Thoracic aorta (tissue), 2 donors: ENCODE data around the gene SDSL. TPM values are rescaled to one million over a fixed set of nuclear protein-coding genes. Genes with fewer than 3 reads are reported as not detected.

Experiments used
- ATAC-seq: fragments of 150-250 bp; one replicate; pipeline ENCODE4 v1.8.0; 2017; ENCODE audit warnings: low read depth; ENCODE audit not compliant: insufficient number of reproducible peaks, low FRiP score
- DNase-seq: peaks from one replicate; pipeline ENCODE4 v3.0.0-alpha.2; 2020; ENCODE audit warnings: low spot score
- H3K27ac ChIP-seq, 2 donors: fragments of 200-600 bp; sonication (generic); 1 replicate in 1 of 2; 2 replicates in 1 of 2; pipeline ENCODE4 v1.5.1; 2016; ENCODE audit warnings: mild to moderate bottlenecking in 2 of 2, moderate library complexity in 2 of 2
- H3K27me3 ChIP-seq: fragments of 200-600 bp; sonication (generic); replicated peaks from 2 replicates; pipeline ENCODE4 v1.6.0; 2016; ENCODE audit warnings: mild to moderate bottlenecking; ENCODE audit not compliant: insufficient read depth
- H3K36me3 ChIP-seq: fragments of 200-600 bp; sonication (generic); one replicate; pipeline ENCODE4 v1.5.1; 2016
- H3K4me1 ChIP-seq, 2 donors: fragments of 200-600 bp; sonication (generic); 1 replicate in 1 of 2; 2 replicates in 1 of 2; pipeline versions ENCODE4 v1.5.1 to v1.6.0; 2016; ENCODE audit warnings: low read depth in 2 of 2, mild to moderate bottlenecking in 1 of 2; ENCODE audit not compliant: control insufficient read depth in 1 of 2
- H3K4me3 ChIP-seq: fragments of 200-600 bp; sonication (generic); 2 replicates; pipeline ENCODE4 v1.5.1; 2016; ENCODE audit warnings: mild to moderate bottlenecking
- H3K9me3 ChIP-seq: fragments of 200-600 bp; sonication (generic); 2 replicates; pipeline ENCODE4 v1.5.1; 2016
- total RNA-seq, 2 donors: library from RNA; depleted of rRNA; stranded (reverse); fragments of >200 nt; gene quantifications; one replicate each; pipeline versions ENCODE4 v1.1.0 to v1.2.3, GENCODE V29; 2016
- TF ChIP-seq, protein P1 (sequence below): fragments of 200-600 bp; sonication (generic); IDR thresholded peaks from one replicate; pipeline ENCODE4 v1.5.1; 2019; ENCODE audit warnings: antibody characterized with exemption

The SDSL gene
- total RNA-seq, 2 donors from 2014 or later: 3.5 to 9.0 TPM

DNA sequence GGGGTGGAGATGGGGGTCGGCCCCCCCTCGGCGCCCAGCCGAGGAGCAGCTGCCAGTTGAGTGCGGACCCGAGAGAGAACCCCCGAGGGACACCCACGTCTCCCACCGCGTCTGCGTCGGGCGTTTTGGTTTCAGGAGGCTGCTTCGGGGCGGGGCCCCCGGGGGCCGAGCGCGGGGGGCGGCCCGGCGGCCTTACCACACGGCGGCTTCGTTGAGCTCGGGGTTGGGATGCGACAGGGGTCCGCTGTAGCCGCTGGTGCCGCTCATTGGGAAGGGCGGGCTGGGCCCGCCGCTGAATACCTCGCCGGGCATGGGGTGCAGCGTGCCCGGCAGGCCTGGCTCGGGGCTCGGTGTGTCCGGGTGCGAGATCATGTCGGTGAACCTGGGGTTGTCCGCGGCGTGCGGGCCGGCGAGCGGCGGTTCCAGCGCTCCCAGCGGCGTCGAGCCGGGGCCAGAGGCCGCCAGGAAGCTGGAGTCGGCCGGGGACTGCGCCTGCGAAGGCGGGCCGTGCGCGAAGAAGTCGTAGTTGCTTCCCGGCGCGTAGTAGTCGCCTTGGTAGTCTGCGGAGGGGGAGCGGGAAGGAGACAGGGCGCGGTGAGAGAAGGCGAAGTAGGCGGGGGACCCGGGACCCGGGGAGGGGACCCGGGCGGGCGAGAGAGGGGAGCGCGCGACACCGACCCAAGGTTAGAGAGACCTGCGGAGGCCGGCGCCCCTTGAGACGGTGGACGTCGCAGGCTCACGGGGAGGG lies 41.0 kb downstream of the SDSL start:
- Histone ChIP-seq H3K36me3 (no peaks in the 10 kb centered on the region), H3K4me3 (peak overlapping the region; percentile 64), H3K4me1 (peaks cover 25 to 45% of the 10 kb centered on the region in 2 donors), H3K9me3 (no peaks in the 10 kb centered on the region), H3K27ac (no peak overlapping the region), H3K27me3 (peaks cover 24% of the 10 kb centered on the region)
- ATAC-seq (no peak), DNase-seq (no peak)
- TF ChIP-seq, protein P1, sequence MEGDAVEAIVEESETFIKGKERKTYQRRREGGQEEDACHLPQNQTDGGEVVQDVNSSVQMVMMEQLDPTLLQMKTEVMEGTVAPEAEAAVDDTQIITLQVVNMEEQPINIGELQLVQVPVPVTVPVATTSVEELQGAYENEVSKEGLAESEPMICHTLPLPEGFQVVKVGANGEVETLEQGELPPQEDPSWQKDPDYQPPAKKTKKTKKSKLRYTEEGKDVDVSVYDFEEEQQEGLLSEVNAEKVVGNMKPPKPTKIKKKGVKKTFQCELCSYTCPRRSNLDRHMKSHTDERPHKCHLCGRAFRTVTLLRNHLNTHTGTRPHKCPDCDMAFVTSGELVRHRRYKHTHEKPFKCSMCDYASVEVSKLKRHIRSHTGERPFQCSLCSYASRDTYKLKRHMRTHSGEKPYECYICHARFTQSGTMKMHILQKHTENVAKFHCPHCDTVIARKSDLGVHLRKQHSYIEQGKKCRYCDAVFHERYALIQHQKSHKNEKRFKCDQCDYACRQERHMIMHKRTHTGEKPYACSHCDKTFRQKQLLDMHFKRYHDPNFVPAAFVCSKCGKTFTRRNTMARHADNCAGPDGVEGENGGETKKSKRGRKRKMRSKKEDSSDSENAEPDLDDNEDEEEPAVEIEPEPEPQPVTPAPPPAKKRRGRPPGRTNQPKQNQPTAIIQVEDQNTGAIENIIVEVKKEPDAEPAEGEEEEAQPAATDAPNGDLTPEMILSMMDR: no peak

DNA sequence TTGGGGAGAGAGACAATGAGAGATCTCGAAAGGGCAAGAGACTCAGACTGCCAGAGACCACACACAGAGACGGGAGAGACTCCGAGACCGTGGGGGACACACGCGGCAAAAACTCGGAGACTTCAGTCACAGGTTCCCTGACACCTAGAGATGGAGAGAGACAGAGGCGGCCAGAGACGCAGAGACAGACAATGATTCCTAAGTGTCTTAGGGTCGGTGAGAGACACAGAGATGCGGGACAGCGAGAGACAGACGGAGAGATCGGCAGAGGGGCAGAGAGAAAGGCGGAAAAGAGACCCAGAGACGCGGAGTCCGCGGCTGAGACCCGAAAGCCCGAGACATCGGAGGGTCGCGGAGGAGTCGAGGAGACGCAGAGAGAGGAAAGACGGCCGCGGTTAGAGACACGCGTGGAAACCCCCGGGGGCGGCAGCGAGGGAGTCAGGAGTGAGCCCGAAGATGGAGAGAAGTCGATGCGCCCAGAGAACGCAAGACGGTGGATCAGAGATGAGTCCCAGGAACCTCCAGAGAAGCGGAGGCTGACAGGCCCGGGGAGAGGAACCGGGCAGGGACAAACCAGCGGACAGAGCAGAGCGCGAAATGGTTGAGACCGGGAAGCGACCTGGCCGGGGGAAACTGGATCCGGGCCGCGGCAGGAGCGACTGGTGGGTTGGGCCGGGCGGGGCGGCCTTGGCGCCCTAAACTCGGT lies 41.7 kb downstream of the SDSL start:
- Histone ChIP-seq H3K9me3 (no peaks in the 10 kb centered on the region), H3K4me1 (peaks cover 25 to 45% of the 10 kb centered on the region in 2 donors), H3K4me3 (peak overlapping the region; percentile 64)

DNA sequence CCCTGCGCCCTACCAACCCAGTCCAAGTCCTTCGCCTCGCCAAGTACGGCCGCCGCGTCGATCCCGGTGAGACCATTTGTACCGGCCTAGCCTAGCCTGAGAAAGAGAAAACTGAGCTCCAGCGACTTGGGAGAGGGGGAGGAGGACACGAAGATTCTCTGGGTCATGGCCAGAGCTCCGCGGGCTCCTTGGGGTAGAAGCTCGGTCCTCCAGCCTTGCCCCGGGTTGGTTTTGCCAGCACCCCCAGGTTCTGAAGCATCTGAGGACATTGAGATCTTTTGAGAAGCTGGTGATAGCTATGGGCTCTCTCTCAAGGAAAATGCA lies 42.2 kb downstream of the SDSL start:
- H3K27ac ChIP-seq: no peak overlapping the region
- peaks cover 26% of the 10 kb centered on the region for H3K27me3 ChIP-seq
- no peaks in the 10 kb centered on the region for H3K36me3 ChIP-seq
- DNase-seq (no peak), ATAC-seq (no peak)
- peaks cover 25 to 45% of the 10 kb centered on the region in 2 donors for H3K4me1 ChIP-seq
- TF ChIP-seq, protein P1: no peak
- H3K9me3 ChIP-seq: no peaks in the 10 kb centered on the region
- H3K4me3 ChIP-seq: peak overlapping the region; percentile 64

More for the DNA sequence above, 41.7 kb downstream of the SDSL start:
- ATAC-seq (no peak), DNase-seq (no peak)
- peaks cover 24% of the 10 kb centered on the region for H3K27me3 ChIP-seq
- TF ChIP-seq, protein P1: no peak
- H3K36me3 ChIP-seq: no peaks in the 10 kb centered on the region
- H3K27ac ChIP-seq: no peak overlapping the region

DNA sequence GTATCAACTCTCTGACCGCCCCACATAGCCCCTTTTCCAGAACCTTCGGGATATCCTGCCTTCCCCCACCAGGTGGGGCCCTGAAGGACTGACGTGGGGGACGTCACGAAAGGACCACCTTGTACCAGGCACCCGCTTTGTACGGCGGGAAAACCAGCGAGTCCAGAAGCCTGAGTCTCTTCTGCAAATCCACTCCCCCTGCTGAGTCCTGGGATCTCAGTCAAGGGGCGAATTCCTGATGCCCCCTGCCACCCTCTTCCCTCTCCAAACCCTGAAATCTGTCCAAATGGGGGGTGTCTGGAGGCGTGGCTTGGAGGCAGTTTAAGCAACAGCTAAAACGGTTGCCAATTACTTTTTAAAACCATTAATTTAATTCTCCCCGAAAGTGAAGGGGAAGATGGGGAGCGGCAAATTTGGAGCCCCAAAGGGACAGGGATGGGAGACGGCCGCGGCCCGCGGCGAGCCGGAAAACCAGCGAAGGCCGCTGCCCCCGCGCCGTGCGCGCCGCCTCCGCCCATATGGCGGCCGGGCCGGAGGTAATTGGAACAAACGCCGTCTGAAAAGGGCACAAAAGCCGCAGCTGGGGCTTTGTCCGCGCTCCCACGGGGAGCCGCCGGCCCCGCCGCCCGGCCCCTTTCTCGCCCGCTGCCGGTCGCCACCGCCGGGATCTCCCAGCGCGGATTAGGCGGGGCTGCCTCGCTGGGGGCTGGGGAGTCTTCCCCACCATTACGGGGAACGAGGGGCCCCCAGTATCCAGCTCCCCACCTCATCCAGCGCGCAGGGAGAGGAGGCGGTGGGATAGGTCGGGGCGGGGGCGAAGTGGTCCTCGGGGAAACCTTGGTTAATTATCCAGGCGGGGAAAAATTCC lies 42.9 kb downstream of the SDSL start:
- H3K27me3 ChIP-seq: peaks cover 31% of the 10 kb centered on the region
- DNase-seq: no peak
- H3K4me3 ChIP-seq: peak overlapping the region; percentile 64
- H3K9me3 ChIP-seq: no peaks in the 10 kb centered on the region
- no peak overlapping the region for H3K27ac ChIP-seq
- TF ChIP-seq, protein P1: no peak
- no peaks in the 10 kb centered on the region for H3K36me3 ChIP-seq
- H3K4me1 ChIP-seq: peaks cover 25 to 45% of the 10 kb centered on the region in 2 donors
- ATAC-seq: no peak
